Measurements from ENCODE around the gene TRIM47. TPM values are rescaled to one million over a fixed set of nuclear protein-coding genes. Genes with fewer than 3 reads are reported as not detected.

TRIM47 gene
- total RNA-seq, 1 experiment from 2014 or later: 12.9 TPM

DNA sequence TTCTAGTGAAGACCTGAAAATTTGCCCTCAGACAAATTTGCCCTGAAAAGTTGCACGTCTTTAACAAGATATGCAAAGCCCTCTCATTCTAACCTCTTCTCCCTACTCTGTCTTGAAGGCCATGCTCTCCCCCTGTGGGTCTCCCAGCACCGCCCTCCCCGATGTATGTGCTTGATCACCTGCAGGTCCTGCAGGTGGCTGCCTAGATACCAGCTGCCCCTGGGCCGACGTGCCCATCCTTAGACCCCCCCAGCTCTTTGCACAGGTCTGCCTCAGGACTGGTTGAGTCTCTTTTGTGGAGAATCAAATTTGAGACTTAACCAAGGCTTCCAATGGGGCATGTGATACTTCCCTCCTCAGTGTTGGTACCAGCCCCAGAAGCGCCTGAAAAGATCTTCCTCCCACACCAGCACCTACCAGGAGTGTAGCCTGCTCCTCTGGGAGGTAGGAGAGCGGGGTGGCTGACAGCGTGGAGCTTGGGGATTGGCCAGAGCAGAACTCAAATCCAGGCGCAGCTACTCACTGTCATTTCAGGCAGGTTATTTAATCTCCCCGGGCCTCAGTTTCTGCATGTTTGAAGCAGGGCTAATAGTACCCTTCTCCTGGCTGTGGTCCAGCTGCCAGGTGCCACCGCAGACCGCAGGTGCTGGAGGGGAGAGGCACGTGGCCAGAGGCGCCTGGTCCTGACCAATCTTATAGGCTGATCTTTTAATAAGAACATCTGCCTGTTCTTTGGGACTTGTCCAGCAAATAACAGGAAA lies 30.9 kb upstream of the TRIM47 start:
- DNase-seq (ENCODE audit: low spot score): no peak

DNA sequence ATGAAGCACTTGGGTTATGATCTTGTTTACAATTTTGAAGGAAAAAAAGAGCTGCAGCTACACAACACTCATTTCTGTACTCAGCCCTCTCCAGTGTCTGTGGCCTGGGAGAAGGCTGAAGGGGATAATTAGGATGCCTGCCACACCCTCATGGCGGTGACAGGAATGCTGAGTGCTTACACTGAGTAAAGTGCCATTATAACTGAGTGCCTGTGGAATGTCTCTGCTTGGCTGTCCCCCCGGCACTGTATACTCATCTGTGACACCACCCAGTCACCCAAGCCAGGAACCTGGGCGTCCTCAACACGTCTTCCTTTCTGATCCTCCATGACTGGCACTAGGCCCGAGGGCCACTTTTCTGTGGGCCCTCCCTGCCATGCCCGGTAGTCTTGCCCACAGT lies 29.8 kb upstream of the TRIM47 start:
- DNase-seq (ENCODE audit: low spot score): peak; percentile 81

DNA sequence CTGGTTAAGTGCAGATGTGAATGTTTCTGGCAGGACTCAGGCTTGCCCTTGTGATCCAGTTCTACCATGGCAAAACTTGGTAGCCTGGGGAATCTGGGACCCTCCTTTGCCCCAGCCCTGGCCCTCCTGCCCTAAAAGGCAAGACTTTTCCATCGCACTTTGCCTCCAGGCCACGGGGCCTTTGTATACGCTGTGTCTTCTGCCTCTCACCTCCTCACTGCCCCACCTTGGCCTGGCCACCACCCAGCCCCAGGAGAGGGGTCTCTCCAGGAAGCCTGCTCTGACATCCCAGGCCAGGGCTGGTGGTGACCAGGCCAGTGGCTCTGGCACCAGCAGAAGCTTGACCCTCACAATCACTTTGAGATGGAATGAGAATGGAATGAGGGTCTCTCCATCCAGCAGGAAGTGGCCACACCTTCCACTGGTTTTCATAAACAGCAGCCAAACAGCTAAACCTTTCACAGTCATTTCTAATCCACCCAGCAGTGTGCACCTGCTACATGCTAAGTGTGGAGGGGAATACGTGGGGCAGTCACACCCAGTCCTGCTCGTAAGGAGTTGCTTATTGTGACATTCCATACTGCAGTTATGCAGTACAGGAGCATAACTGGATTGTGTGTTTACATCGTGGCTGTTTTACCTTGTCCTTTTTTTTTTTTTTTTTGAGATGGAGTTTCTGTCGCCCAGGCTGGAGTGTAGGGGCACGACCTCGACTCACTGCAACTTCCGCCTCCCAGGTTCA lies 27.9 kb upstream of the TRIM47 start:
- DNase-seq (ENCODE audit: low spot score): no peak

DNA sequence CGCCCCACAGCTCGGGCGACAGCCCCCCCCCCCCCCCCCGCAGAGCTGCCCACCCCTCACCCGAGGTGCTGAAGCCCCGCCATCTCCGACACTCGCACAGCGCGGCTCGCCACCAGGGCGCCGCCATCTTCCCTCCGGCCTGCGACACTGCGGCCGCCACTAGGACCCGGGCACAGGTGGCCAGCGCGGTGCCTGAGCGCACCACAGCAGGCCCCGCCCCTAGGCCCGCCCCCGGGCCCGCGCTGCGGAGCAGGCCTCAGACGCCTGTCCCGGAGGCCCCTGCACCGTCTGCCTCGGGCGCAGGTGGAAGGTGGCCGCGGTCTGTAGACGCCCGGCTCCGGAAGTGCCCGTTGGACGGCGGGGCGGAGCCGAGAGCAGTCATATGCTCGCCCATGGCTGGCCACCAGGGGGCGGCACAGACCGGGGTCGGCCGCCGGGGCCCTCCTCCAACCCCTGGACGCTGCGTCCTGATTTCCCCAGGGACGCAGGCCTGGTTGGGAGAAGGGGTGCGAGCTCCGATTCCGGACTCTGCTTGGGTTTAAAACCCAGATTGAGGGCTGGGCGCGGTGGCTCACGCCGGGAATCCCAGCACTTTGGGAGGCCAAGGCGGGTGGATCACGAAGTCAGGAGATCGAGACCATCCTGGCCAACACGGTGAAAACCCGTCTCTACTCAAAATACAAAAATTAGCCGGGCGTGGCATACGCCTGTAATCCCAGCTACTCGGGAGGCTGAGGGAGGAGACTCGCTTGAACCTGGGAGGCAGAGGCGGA lies 26.6 kb upstream of the TRIM47 start, which contains the start of gene MRPL38:
TSS of gene MRPL38 (minus strand) at position 136 of the 773 bp plus-strand sequence. CDS start at position 127, 9 bp downstream.
- peak; percentile 96 for DNase-seq (ENCODE audit: low spot score)

DNA sequence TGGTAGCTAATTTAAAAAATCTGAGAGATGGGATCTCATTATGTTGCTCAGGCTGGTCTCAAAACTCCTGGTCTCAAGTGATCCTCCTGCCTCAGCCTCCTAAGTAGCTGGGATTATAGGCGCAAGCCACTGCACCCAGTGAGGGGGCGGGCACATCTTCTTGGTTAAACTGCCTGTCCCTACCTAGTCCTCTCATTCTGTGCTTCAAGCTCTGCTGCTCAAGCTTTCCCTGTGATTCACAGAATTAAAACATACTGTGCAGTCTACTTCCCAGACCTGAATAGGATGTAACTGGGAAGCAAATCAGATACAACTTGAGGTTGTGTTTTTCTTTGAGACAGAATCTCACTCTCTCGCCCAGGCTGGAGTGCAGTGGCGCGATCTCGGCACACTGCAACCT lies 24.0 kb upstream of the TRIM47 start:
- no peak for DNase-seq (ENCODE audit: low spot score)

DNA sequence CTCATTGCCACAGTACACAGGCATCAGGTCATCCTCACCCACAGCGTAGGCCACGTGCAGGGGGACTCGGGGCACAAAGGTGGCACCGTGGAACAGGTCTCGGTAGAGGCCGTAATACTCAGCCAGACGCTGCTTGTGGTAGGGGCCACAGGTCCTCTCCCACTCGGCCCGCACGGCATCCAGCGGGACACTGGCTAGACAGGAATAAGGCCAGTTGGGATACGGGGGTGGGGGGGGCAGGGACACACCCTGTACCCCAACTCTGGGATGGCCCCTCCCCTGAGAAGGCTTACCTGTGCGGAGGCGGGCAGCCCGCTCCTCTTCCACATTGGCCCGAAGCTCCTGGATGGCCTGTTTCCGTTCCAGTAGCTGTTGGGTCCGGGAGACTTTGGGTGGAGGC lies 23.3 kb upstream of the TRIM47 start:
- DNase-seq (ENCODE audit: low spot score): no peak

DNA sequence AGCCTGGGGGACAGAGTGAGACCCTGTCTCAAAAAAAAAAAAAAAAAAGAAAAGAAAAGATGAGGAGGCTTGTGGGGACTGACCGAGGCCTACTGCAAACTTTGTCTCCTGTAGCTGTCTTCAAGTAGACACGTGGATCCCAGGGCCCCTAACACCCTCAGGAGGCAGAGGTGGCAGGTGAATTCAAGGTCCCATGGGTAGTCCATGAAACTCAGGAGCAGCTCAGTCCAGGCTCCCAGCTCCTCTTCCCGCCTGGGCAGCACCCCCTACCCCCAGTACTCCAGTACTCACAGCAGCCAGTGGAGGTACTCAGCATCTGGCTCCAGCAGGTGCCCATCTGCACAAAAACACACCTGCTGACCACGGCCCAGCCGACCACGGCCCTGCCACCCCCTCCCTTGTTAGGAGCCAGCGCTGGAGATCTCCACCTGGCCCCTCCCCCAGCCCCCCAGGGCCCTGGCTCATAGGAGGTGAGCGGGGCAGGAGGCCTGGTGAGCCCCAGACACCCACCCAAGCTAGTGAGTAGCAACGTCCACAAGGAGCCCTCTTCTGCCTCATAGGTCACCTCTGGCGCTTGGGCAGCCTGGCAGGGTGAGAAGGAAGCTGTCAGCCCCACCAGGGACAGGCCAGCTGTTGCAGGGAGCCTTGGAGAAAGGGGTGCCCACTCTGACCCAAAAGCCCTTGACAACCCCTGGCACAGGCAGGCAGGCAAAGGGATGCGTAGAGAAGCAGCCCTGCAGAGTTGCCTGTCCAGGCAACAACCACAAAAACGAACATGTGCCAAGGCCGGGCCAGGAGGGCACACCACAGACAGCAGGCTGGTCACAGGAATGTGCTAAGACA lies 22.5 kb upstream of the TRIM47 start:
- DNase-seq (ENCODE audit: low spot score): no peak

DNA sequence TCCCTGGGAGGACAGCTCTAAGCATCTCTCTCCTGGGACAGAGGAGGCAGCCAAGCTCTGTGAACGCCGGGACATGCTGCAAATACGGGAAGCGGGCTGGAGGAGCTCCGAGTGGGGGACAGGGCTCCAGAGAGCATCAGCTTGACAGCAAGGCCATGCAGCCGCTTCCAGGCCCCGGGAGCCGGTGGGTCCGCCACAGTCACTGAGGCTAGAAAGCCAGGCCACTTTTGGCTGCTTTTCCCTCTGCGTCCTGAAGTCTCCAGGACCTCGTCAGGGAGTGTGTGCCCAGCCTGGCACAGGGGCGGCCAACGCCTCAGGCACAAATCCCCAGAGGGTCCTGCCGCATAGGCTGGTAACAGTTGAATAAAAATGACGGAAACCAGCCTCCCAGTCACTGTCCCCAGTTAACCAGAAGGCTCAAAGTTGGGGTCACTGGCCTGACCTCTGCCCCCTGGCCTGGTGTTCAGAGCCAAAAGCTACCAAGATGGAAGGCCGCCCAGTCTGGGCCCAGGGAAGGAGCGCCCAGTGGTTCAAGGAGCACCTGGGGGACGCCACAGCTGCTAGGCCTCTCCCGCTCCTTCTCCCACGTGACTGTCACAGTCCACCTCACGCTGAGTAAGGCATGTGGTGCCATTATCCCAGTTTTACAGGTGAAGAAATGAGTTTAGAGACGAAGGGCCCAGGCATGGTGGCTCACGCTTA lies 21.5 kb upstream of the TRIM47 start:
- no peak for DNase-seq (ENCODE audit: low spot score)

DNA sequence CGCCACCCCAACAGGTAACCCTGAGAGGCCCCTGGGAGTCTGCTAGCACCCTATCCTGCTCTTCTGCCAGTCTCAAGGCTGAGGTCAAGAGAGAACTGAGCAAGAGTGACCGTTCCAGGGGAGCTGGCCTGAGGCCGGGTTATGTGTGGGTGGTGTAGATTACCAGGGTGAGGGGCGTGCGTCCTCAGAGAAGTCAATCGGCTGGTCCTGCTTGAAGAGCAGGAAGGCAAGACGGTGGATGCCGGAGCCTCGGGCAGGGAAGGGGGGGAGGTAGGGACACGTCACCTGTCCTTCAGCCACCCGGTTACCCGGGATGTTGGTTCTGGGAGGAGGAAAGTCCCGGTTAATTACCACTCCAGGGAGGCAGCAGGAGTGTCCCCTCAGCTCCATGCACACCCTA lies 21.0 kb upstream of the TRIM47 start:
- no peak for DNase-seq (ENCODE audit: low spot score)

DNA sequence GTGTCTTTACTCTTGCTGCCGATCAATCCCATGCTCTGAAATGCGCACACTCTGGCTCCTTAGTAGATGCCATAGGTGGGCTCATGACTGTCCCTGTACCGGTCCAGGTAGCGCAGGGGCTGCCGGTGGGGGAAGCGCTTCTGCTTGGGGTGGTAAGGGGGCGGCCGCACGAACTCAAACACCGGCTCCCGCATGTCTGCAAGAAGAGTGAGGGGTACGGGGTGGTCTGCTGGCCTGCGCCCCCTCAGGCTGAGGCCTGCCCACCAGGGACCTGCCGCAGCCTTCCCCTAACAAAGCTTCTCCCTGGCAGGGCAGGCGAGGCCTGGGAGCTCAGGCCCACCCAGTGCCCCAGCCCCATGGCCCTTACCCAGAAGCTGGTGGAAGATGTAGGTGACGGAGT lies 20.4 kb upstream of the TRIM47 start:
- no peak for DNase-seq (ENCODE audit: low spot score)

DNA sequence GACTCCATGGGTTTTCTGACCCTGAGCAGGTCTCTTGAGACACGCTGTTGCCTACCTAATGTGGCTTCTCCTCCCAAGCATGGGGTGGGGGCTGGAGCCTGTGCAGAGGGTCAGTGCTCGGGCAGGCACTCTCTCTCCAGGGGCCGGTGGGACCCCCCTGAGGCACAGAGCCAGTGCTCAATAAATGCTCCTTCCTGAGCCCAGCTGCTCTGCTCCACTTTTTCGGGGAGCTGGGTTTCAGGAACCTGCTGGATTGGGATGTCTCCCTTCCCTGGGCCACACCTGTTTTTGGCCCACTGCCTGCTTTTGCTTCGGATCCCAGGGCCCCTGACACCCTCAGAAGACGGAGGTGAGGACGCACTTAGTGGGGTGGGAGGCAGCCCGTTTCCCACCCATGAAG lies 19.7 kb upstream of the TRIM47 start:
- no peak for DNase-seq (ENCODE audit: low spot score)

DNA sequence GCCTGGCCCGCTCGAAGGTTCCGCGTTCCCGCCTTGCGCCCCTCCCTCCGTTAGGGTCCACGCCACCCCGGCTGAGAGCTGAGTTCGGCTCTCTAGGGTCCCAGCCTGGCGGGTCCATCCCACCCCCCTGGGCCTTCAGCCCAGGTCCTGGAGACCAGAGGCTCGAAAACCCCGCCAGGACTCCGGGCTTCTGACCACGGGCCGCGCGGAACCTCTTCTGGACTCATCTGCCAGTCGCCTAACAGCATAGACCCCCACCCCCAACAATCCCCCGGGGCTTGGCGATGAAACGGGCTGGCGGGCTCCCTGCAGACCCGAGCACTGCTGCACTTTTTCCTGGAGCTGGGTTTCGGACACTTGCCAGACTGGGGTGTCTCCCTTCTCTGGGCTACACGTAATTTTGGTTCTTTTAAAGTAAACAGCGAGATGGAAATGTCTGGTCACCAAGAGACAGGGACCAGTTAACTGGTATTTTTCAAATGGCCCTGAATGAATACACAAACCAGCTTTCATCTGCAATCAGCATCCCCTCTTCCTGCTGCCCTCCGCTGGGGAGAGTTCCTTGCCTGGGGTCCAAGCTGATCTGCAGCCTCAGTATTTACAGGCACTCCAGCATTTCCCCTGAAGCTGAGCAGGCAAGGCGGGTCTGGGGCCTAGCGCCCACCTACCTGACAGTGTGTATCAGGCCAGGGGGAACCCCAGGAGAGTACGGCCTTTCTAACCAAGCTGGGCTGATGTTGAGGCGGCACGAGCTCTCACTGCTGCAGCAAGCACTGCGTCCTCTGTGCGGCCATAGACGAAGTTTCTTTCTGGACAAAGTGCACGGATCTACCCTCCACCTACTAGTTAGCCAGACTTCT lies 19.0 kb upstream of the TRIM47 start:
- no peak for DNase-seq (ENCODE audit: low spot score)

DNA sequence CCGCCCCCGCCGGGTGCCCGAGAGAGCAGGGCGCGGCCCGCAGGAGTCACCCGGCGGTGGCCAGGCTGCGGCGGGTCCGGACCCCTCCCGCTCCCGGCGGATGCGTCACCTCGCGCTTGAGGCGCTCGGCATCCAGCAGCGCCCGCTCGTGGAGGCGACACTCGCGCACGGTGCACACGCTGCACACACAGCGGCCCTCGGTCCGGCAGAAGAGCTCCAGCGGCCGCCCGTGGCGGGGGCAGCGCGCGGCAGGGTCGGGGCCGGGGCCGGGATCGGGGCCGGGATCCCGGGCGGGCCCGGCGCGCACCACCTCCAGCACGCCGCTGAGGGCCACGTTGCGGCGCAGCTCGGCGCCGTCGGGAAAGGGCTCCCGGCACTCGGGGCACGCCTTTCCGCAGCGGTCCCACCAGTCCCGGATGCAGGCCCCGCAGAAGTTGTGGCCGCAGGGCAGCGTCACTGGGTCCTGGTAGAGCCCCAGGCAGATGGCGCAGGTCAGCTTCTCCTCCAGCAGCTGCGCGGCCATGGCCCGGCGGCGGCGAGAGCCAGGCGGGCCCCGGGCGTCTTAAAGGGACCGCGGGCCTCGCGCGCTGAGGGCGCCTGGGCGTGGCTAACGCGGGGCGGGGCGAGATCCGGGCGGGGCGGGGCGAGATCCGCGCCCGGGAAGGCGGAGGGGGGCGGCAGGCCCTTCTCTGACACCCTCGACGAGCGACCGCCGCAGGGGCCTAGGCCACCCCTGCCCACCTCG lies 18.2 kb upstream of the TRIM47 start, which contains the start of gene TRIM65:
TSS of gene TRIM65 (minus strand) at position 537 of the 745 bp plus-strand sequence. CDS start at position 523, 14 bp downstream.
- peak; percentile 64 for DNase-seq (ENCODE audit: low spot score)

DNA sequence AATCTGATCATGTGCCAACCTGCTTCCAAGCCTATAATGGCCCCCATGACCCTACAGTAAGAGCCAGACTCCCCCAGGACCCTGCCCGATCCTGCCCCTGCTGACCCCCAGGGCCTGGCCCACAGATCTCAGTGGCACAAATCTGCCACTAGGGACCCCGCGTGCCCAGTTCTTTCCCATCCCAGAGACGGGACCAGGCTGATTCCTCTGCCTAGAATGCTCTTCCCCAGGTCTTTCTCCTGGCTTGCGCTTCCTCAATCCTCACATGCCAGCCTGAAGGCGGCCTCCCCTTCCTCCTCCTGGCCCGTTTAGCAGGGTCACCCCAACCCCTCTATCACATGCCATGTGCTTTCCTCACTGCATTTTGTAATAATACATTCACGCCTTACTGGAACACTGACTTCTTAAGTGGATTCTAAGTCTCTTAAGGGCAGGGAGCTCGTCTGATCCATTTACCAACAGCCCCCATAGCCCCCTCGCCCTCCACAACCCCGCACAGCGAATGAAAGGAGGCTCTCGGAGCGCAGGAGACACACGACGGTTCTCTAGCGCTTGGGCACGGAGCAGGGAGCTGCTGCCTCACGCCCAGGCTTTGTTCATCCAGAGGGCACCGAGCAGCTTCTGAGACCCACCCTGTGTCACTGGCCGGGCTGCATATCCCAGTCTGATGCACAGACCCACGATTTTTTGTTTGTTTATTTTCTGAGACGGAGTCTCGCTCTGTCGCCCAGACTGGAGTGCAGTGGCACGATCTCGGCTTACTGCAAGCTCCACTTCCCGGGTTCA lies 17.2 kb upstream of the TRIM47 start:
- DNase-seq (ENCODE audit: low spot score): no peak

DNA sequence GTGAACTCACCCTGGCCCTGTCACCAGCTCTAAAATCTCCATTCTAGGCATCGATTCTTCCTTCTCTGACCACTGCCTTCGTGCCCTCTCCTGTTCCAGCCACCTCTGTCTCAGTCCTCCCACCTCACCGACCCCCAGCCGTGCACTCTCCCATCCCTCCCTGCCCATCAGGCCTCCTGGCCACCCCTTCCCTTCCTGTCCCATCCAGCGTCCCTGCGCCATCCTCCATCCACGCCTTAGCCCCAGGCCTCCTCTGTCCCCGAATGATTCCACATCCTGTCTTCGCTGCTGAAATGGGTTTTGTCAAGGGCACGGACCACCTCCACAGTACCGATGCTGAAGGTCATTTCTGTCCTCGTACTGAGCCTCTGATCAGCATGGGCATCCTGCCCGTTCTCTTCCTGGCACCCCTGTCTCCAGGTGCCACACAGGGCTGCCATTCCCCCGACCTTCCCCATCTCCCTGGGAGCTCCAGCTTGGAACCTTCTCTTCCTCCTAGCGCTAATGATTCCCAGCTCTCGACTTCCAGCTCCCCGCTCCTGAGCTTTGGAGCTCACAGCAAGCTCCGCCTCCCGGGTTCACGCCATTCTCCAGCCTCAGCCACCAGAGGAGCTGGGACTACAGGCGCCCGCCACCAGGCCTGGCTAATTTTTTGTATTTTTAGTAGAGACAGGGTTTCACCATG lies 15.8 kb upstream of the TRIM47 start:
- no peak for DNase-seq (ENCODE audit: low spot score)

DNA sequence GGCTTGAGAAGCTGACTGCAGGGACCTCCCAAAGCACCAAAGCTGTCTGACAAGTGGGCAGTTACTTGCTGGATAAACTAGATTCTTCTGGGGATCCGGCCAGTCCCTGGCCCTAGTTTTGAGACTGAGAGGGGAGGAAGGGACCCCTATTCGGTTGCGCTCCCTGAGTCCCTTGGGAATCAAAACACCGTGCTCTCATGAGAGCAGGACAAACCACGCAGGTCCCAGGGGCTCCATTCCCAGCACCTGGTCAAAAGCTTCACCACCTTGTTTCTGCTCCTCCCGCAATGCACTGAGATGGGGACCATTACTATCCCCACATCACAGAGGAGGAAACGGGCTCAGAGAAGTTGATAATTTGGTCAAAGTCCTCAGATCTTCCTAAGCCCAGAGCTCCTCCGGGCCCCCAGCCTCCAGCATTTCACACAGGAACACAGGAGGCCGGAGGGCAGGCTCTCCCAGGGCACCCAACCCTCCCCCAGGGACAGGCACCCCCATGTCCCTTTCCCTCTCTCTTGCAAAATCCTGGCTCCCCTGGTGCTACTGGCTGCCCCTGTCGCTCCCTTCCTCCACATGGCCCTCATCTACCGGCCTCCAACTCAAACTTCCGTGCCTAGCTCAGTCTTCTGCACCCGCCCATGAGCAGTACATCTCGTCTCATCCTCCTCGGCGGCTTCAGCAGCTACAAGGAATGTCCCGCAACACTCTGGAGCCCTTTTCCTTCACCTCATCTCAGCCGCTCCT lies 15.1 kb upstream of the TRIM47 start:
- DNase-seq (ENCODE audit: low spot score): no peak

Measured in H4 (cell line).